Testis (tissue), 2 donors: ENCODE measurements around the gene PRMT7.

Experiments used
- CTCF ChIP-seq, 3 experiments: fragments of 450-650 bp in 2 of 3; fragments of 200-600 bp in 1 of 3; sonication (generic) in 1 of 3; IDR thresholded peaks; one replicate each; pipeline ENCODE4 v1.5.1; 2016 to 2019; ENCODE audit warnings: antibody characterized with exemption in 3 of 3, mild to moderate bottlenecking in 2 of 3, moderate library complexity in 1 of 3
- POLR2A ChIP-seq: fragments of 450-650 bp; IDR thresholded peaks from one replicate; pipeline ENCODE4 v1.6.1; 2017; ENCODE audit warnings: antibody characterized with exemption, mild to moderate bottlenecking, moderate library complexity

GRCh38 chr16:68374246-68374805 lies 63.5 kb downstream of the PRMT7 start:
- TF ChIP-seq CTCF (IDR thresholded peaks at IDR 0.05) (no peak), POLR2A (no peak)
